Endodermal cell (in vitro differentiated cells): ENCODE data around the gene MARCHF10. TPM values are rescaled to one million over a fixed set of nuclear protein-coding genes. Genes with fewer than 3 reads are reported as not detected.

Experiments used
- DNase-seq: peaks from one replicate; pipeline ENCODE4 v3.0.0-alpha.2; 2017
- H3K27ac ChIP-seq: 2 replicates; pipeline ENCODE4 v1.5.1; 2013; ENCODE audit warnings: mild to moderate bottlenecking, low read depth, low read length, moderate library complexity
- H3K27me3 ChIP-seq: 2 replicates; pipeline ENCODE4 v1.6.1; 2013; ENCODE audit warnings: mild to moderate bottlenecking, low read length, moderate library complexity; ENCODE audit not compliant: insufficient read depth, control insufficient read depth, poor library complexity, severe bottlenecking
- H3K36me3 ChIP-seq: 2 replicates; pipeline ENCODE4 v1.7.0; 2013; ENCODE audit warnings: mild to moderate bottlenecking, low read length, moderate library complexity; ENCODE audit not compliant: control insufficient read depth, insufficient read depth
- H3K4me1 ChIP-seq: one replicate; pipeline ENCODE4 v1.7.0; 2013; ENCODE audit warnings: low read length; ENCODE audit not compliant: control insufficient read depth, insufficient read depth
- H3K4me3 ChIP-seq: 2 replicates; pipeline ENCODE4 v1.5.1; 2013; ENCODE audit warnings: mild to moderate bottlenecking, low read length, moderate library complexity
- H3K9ac ChIP-seq: 2 replicates; pipeline ENCODE4 v1.6.1; 2013; ENCODE audit warnings: mild to moderate bottlenecking, low read length, moderate library complexity; ENCODE audit not compliant: poor library complexity, severe bottlenecking; ENCODE audit errors: extremely low read depth
- H3K9me3 ChIP-seq: 2 replicates; pipeline ENCODE4 v1.6.1; 2013; ENCODE audit warnings: mild to moderate bottlenecking, low read length, moderate library complexity; ENCODE audit not compliant: control insufficient read depth
- H3K27ac Mint-ChIP-seq: 2 replicates; pipeline ENCODE4 v1.8.0; 2020; ENCODE audit warnings: mixed read lengths
- H3K27me3 Mint-ChIP-seq: 2 replicates; pipeline ENCODE4 v1.8.0; 2021; ENCODE audit warnings: mild to moderate bottlenecking, mixed read lengths; ENCODE audit not compliant: insufficient read depth
- H3K36me3 Mint-ChIP-seq: 2 replicates; pipeline ENCODE4 v1.8.0; 2020; ENCODE audit warnings: low read depth, mixed read lengths
- H3K4me1 Mint-ChIP-seq: 2 replicates; pipeline ENCODE4 v1.8.0; 2020; ENCODE audit warnings: mixed read lengths
- H3K4me3 Mint-ChIP-seq: 2 replicates; pipeline ENCODE4 v1.8.0; 2020; ENCODE audit warnings: mild to moderate bottlenecking, moderate library complexity, mixed read lengths
- H3K9me3 Mint-ChIP-seq: 2 replicates; pipeline ENCODE4 v1.8.0; 2020; ENCODE audit warnings: mild to moderate bottlenecking, mixed read lengths
- WGBS, 2 experiments: methylation state at CpG; one replicate each; pipeline versions ENCODE4 v1.1.5 to v1.1.7; 2013; ENCODE audit warnings: missing lambda C conversion rate in 2 of 2, mixed read lengths in 1 of 2; ENCODE audit not compliant: insufficient coverage in 1 of 2, insufficient read length in 1 of 2; 5-methylcytosine and 5-hydroxymethylcytosine counted together
- total RNA-seq, 2 donors: library from RNA; stranded (reverse); fragmentation: NEBNext Ultra II Directional in 1 of 2; extraction: Animal tissue kit (Norgen Biotek cat#: 25700) in 1 of 2; gene quantifications; 2 replicates in 1 of 2; 3 replicates in 1 of 2; pipeline ENCODE4 v1.2.1, GENCODE V29; 2021
- TF ChIP-seq, protein P1 (sequence below): fragments of 200-600 bp; sonication (generic); conservative IDR thresholded peaks from 2 replicates; pipeline ENCODE4 v1.5.0; 2021; ENCODE audit warnings: antibody characterized with exemption, mild to moderate bottlenecking

Gene MARCHF10
- total RNA-seq, 2 donors from 2014 or later, result 0.57 to 1.7 TPM

DNA sequence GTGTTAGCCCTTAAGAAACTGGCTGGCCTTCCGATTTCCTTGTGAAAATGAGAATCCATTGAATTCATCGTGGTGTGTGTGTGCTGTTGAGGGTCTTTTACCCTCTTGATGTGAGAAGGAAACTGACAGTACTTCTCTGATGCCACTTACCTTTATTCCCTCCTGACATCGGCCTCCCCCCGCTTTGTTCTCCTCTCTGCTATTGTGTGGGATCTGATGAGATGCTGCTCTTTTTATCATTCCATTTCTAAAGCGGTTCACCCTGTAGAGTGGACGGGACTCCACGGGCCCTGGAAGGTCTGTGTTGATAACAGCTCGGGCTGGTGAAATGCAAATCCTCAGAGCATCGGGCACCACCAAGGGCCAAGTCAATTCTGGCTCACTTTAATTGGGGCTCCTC lies 69.8 kb downstream of the MARCHF10 start:
- Histone ChIP-seq H3K4me1 (no peaks in the 10 kb centered on the region), H3K9ac (no peak overlapping the region), H3K9me3 (no peaks in the 10 kb centered on the region), H3K27ac (no peak overlapping the region), H3K27me3 (no peaks in the 10 kb centered on the region), H3K4me3 (no peak overlapping the region), H3K36me3 (no peaks in the 10 kb centered on the region)
- H3K4me3 Mint-ChIP-seq, result no peak overlapping the region
- H3K27ac Mint-ChIP-seq, result no peak overlapping the region
- H3K27me3 Mint-ChIP-seq, result no peaks in the 10 kb centered on the region
- H3K4me1 Mint-ChIP-seq, result no peaks in the 10 kb centered on the region
- peak; percentile 41 for DNase-seq
- TF ChIP-seq, protein P1, sequence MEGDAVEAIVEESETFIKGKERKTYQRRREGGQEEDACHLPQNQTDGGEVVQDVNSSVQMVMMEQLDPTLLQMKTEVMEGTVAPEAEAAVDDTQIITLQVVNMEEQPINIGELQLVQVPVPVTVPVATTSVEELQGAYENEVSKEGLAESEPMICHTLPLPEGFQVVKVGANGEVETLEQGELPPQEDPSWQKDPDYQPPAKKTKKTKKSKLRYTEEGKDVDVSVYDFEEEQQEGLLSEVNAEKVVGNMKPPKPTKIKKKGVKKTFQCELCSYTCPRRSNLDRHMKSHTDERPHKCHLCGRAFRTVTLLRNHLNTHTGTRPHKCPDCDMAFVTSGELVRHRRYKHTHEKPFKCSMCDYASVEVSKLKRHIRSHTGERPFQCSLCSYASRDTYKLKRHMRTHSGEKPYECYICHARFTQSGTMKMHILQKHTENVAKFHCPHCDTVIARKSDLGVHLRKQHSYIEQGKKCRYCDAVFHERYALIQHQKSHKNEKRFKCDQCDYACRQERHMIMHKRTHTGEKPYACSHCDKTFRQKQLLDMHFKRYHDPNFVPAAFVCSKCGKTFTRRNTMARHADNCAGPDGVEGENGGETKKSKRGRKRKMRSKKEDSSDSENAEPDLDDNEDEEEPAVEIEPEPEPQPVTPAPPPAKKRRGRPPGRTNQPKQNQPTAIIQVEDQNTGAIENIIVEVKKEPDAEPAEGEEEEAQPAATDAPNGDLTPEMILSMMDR, result no peak
- no peaks in the 10 kb centered on the region for H3K9me3 Mint-ChIP-seq
- WGBS, 2 experiments, result 88 to 89% methylated on average over 6 to 9 of the region's 9 CpGs
- H3K36me3 Mint-ChIP-seq, result no peaks in the 10 kb centered on the region

DNA sequence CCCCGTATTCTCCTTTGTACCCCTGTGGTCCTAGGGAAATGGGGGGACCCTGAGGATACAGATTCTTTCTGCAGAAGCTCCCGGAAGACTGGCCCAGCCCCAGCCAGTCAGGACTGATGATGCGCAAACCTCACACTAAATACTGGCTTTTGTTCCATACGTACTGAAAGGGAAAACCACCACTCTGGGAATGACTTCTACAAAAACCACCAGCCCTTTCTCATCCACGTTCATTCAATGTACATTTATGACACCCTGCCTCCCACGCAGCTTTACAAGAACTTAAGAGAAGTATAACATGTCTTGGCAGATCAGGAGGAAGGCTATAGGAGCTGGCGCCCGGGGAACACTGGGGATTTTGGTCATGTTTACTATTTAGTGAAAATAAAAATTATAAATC lies 70.6 kb downstream of the MARCHF10 start:
- H3K27ac ChIP-seq, result no peak overlapping the region
- no peaks in the 10 kb centered on the region for H3K9me3 ChIP-seq
- Mint-ChIP-seq H3K4me3 (no peak overlapping the region), H3K4me1 (no peaks in the 10 kb centered on the region), H3K36me3 (no peaks in the 10 kb centered on the region), H3K9me3 (no peaks in the 10 kb centered on the region), H3K27ac (no peak overlapping the region), H3K27me3 (no peaks in the 10 kb centered on the region)
- WGBS, 2 experiments, result 95 to 97% methylated on average over 3 to 8 of the region's 8 CpGs
- no peaks in the 10 kb centered on the region for H3K27me3 ChIP-seq
- no peaks in the 10 kb centered on the region for H3K4me1 ChIP-seq
- no peaks in the 10 kb centered on the region for H3K36me3 ChIP-seq
- H3K9ac ChIP-seq, result no peak overlapping the region
- TF ChIP-seq, protein P1, result no peak
- peak; percentile 30 for DNase-seq
- no peak overlapping the region for H3K4me3 ChIP-seq

DNA sequence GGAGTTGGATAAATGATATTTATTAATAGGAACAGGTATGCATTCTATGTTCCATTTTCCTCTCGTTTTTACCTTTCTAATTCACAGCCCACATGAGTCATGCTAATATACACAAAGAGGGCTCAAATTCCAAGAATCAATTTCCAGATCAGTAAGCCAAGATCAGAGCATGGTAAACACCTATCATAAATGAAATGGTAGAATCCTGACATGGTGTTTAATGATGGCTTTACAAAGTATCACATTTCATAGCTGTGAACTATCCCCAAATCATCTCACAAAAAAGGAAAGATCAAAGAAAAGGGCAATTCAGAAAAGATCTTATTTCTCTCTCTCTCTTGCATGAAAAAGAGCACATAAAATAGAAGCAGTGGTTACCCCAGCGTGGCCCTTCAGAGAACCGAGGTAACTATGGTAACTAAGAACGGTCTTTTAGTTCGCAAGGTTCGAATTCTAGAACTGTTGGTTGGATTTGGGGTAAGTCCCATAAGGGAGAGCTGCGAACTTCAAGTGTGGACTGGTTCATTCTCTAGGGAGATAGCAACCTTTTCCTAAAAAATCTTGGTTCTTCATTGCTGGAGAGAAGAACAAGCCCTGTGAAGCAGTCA lies 73.0 kb downstream of the MARCHF10 start:
- WGBS, 2 experiments, result 75 to 80% methylated on average over 1 to 7 of the region's 7 CpGs
- Histone ChIP-seq H3K27me3 (no peaks in the 10 kb centered on the region), H3K4me3 (no peak overlapping the region), H3K9ac (no peak overlapping the region), H3K27ac (no peak overlapping the region), H3K9me3 (no peaks in the 10 kb centered on the region), H3K4me1 (no peaks in the 10 kb centered on the region), H3K36me3 (no peaks in the 10 kb centered on the region)
- H3K27me3 Mint-ChIP-seq, result no peaks in the 10 kb centered on the region
- H3K27ac Mint-ChIP-seq, result no peak overlapping the region
- H3K9me3 Mint-ChIP-seq, result no peaks in the 10 kb centered on the region
- no peaks in the 10 kb centered on the region for H3K36me3 Mint-ChIP-seq
- no peaks in the 10 kb centered on the region for H3K4me1 Mint-ChIP-seq
- DNase-seq, result peak; percentile 26
- TF ChIP-seq, protein P1, result no peak
- H3K4me3 Mint-ChIP-seq, result no peak overlapping the region
